PC-3 (cell line): ENCODE data around the gene BRINP1. TPM values are rescaled to one million over a fixed set of nuclear protein-coding genes. Genes with fewer than 3 reads are reported as not detected.

ENCODE experiments used
- ATAC-seq: fragments of 200-7000 bp; cut with Tn5 transposase; 2 replicates; pipeline ENCODE4 v1.9.1; 2020; ENCODE audit warnings: mild to moderate bottlenecking, moderate library complexity
- BruUV-seq: library from RNA; stranded (reverse); fragments of 400-500 nt; replicated peaks from 2 replicates; lab custom pipeline; 2021; lab: Mats Ljungman, UMichigan
- CTCF ChIA-PET: fragments of 300-600 bp; sonication (Branson Sonifier 250); formaldehyde crosslinking; loops from one replicate; lab custom pipeline; 2022; ENCODE audit warnings: antibody characterized with exemption; lab: Charles Lee
- POLR2A ChIA-PET: fragments of 300-600 bp; sonication (Branson Sonifier 250); formaldehyde crosslinking; loops from one replicate; lab custom pipeline; 2022; ENCODE audit warnings: antibody characterized with exemption; ENCODE audit not compliant: unreplicated experiment; lab: Charles Lee
- DNase-seq: peaks from one replicate; pipeline ENCODE4 v3.0.0-alpha.2; 2015
- H2AFZ ChIP-seq: fragments of 300-600 bp; sonication (generic); 2 replicates; pipeline ENCODE4 v1.6.0; 2016; ENCODE audit warnings: antibody characterized with exemption, low read length
- H3F3A ChIP-seq: fragments of 300-600 bp; sonication (generic); one replicate; pipeline ENCODE4 v1.6.0; 2017; ENCODE audit warnings: antibody characterized with exemption, low read length, control low read depth, mild to moderate bottlenecking; ENCODE audit not compliant: unreplicated experiment
- H3K27ac ChIP-seq: fragments of 300-600 bp; sonication (generic); 2 replicates; pipeline ENCODE4 v1.5.1; 2016; ENCODE audit warnings: mild to moderate bottlenecking, low read length
- H3K27me3 ChIP-seq: fragments of 300-600 bp; sonication (generic); 2 replicates; pipeline ENCODE4 v1.6.1; 2016; ENCODE audit warnings: low read length, mixed read lengths
- H3K36me3 ChIP-seq: fragments of 300-600 bp; sonication (generic); 2 replicates; pipeline ENCODE4 v1.6.1; 2016; ENCODE audit warnings: low read depth, mixed run types, low read length, mixed read lengths
- H3K4me1 ChIP-seq: fragments of 300-600 bp; sonication (generic); 2 replicates; pipeline ENCODE4 v1.5.1; 2016; ENCODE audit warnings: low read length; ENCODE audit not compliant: insufficient read depth
- H3K4me2 ChIP-seq: fragments of 300-600 bp; sonication (generic); 2 replicates; pipeline ENCODE4 v1.6.0; 2016; ENCODE audit warnings: low read length
- H3K4me3 ChIP-seq: fragments of 300-600 bp; sonication (generic); 2 replicates; pipeline ENCODE4 v1.5.1; 2016; ENCODE audit warnings: mild to moderate bottlenecking, low read length, mixed read lengths
- H3K79me2 ChIP-seq: fragments of 300-600 bp; sonication (generic); 2 replicates; pipeline ENCODE4 v1.6.1; 2017; ENCODE audit warnings: low read length, mixed read lengths
- H3K9ac ChIP-seq: fragments of 300-600 bp; sonication (generic); 2 replicates; pipeline ENCODE4 v1.6.0; 2016; ENCODE audit warnings: mild to moderate bottlenecking, low read length
- H3K9me2 ChIP-seq: fragments of 300-600 bp; sonication (generic); replicated peaks from 2 replicates; pipeline ENCODE4 v1.6.1; 2016; ENCODE audit warnings: mixed run types, low read length, mixed read lengths
- H3K9me3 ChIP-seq: fragments of 300-600 bp; sonication (generic); 2 replicates; pipeline ENCODE4 v1.6.1; 2016; ENCODE audit warnings: low read length, mixed read lengths
- H4K20me1 ChIP-seq: fragments of 300-600 bp; sonication (generic); 2 replicates; pipeline ENCODE4 v1.6.1; 2016; ENCODE audit warnings: low read length, mixed read lengths
- EZH2 ChIP-seq: fragments of 300-600 bp; sonication (generic); IDR thresholded peaks from one replicate; pipeline ENCODE4 v1.6.1; 2017; ENCODE audit warnings: antibody characterized with exemption, mild to moderate bottlenecking, low read length; ENCODE audit not compliant: unreplicated experiment
- EZH2phosphoT487 ChIP-seq: fragments of 300-600 bp; sonication (generic); IDR thresholded peaks from 2 replicates; pipeline ENCODE4 v1.6.1; 2018; ENCODE audit warnings: mild to moderate bottlenecking, antibody characterized with exemption, low read length, borderline replicate concordance
- intact Hi-C: fragments of 100-400 bp; cut with micrococcal nuclease; formaldehyde crosslinking; loops from 2 replicates; pipeline ENCODE4 v1.9.0; 2023
- total RNA-seq: library from RNA; depleted of rRNA; stranded (reverse); fragments of >200 nt; gene quantifications from 2 replicates; pipeline ENCODE4 v1.2.3, GENCODE V29; 2014
- TF ChIP-seq, protein P1 (sequence below): fragments of 300-600 bp; sonication (generic); conservative IDR thresholded peaks from 2 replicates; pipeline ENCODE4 v1.5.1; 2017; ENCODE audit warnings: antibody characterized with exemption, low read depth, mild to moderate bottlenecking, low read length

The BRINP1 gene
- total RNA-seq, 1 experiment from 2014 or later, result not detected

GRCh38 chr9:119302988-119303698 lies 66.1 kb downstream of the BRINP1 start:
- POLR2A ChIA-PET, result no interaction called here
- intact Hi-C loops, result no loop called here
- no peak for DNase-seq

GRCh38 chr9:119298076-119298853 lies 71.0 kb downstream of the BRINP1 start:
- no peak overlapping the region for H3K27ac ChIP-seq
- H3K36me3 ChIP-seq, result no peaks in the 10 kb centered on the region
- H3K79me2 ChIP-seq, result no peaks in the 10 kb centered on the region
- no peaks in the 10 kb centered on the region for H3F3A ChIP-seq
- no TSS peak for BruUV-seq
- H3K9ac ChIP-seq, result no peak overlapping the region
- H3K4me1 ChIP-seq, result no peaks in the 10 kb centered on the region
- H2AFZ ChIP-seq, result no peak overlapping the region
- TF ChIP-seq EZH2 (no peak), EZH2phosphoT487 (no peak)
- TF ChIP-seq, protein P1, sequence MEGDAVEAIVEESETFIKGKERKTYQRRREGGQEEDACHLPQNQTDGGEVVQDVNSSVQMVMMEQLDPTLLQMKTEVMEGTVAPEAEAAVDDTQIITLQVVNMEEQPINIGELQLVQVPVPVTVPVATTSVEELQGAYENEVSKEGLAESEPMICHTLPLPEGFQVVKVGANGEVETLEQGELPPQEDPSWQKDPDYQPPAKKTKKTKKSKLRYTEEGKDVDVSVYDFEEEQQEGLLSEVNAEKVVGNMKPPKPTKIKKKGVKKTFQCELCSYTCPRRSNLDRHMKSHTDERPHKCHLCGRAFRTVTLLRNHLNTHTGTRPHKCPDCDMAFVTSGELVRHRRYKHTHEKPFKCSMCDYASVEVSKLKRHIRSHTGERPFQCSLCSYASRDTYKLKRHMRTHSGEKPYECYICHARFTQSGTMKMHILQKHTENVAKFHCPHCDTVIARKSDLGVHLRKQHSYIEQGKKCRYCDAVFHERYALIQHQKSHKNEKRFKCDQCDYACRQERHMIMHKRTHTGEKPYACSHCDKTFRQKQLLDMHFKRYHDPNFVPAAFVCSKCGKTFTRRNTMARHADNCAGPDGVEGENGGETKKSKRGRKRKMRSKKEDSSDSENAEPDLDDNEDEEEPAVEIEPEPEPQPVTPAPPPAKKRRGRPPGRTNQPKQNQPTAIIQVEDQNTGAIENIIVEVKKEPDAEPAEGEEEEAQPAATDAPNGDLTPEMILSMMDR, result no peak
- ChIA-PET CTCF (no interaction called here), POLR2A (no interaction called here)
- H3K27me3 ChIP-seq, result no peaks in the 10 kb centered on the region
- H4K20me1 ChIP-seq, result no peaks in the 10 kb centered on the region
- intact Hi-C loops, result no loop called here
- ATAC-seq (no peak), DNase-seq (no peak)
- no peak overlapping the region for H3K4me2 ChIP-seq
- H3K9me3 ChIP-seq, result no peaks in the 10 kb centered on the region
- no peaks in the 10 kb centered on the region for H3K9me2 ChIP-seq
- no peak overlapping the region for H3K4me3 ChIP-seq

More at GRCh38 chr9:119302988-119303698, 66.1 kb downstream of the BRINP1 start:
- no peaks in the 10 kb centered on the region for H3K9me3 ChIP-seq
- TF ChIP-seq, protein P1, result no peak
- TF ChIP-seq EZH2phosphoT487 (no peak), EZH2 (no peak)
- no peaks in the 10 kb centered on the region for H4K20me1 ChIP-seq
- H3K4me3 ChIP-seq, result no peak overlapping the region
- ATAC-seq, result no peak
- no peak overlapping the region for H3K4me2 ChIP-seq
- H3K4me1 ChIP-seq, result no peaks in the 10 kb centered on the region
- H3K27ac ChIP-seq, result no peak overlapping the region
- H2AFZ ChIP-seq, result no peak overlapping the region
- no peaks in the 10 kb centered on the region for H3K9me2 ChIP-seq
- H3K79me2 ChIP-seq, result no peaks in the 10 kb centered on the region
- CTCF ChIA-PET, result no interaction called here
- H3K27me3 ChIP-seq, result no peaks in the 10 kb centered on the region
- BruUV-seq, result no TSS peak
- no peaks in the 10 kb centered on the region for H3F3A ChIP-seq
- no peaks in the 10 kb centered on the region for H3K36me3 ChIP-seq
- H3K9ac ChIP-seq, result no peak overlapping the region

- BruUV-seq, result no TSS peak
- no peaks in the 10 kb centered on the region for H3K4me1 ChIP-seq
- no peak overlapping the region for H3K4me2 ChIP-seq
- intact Hi-C loops, result no loop called here
- H3K4me3 ChIP-seq, result no peak overlapping the region
- no peak overlapping the region for H3K9ac ChIP-seq
- H3K27me3 ChIP-seq, result no peaks in the 10 kb centered on the region
- ChIA-PET POLR2A (no interaction called here), CTCF (no interaction called here)
- H2AFZ ChIP-seq, result no peak overlapping the region
- DNase-seq (no peak), ATAC-seq (no peak)
- H3F3A ChIP-seq, result no peaks in the 10 kb centered on the region
- H3K9me3 ChIP-seq, result no peaks in the 10 kb centered on the region
- H3K9me2 ChIP-seq, result no peaks in the 10 kb centered on the region
- H4K20me1 ChIP-seq, result no peaks in the 10 kb centered on the region
- TF ChIP-seq, protein P1, result no peak
- no peak for TF ChIP-seq EZH2phosphoT487
- TF ChIP-seq EZH2, result no peak
- H3K36me3 ChIP-seq, result no peaks in the 10 kb centered on the region
- no peak overlapping the region for H3K27ac ChIP-seq
- H3K79me2 ChIP-seq, result no peaks in the 10 kb centered on the region
These were observed 77.7 kb downstream of the BRINP1 start for GRCh38 chr9:119291554-119291953.
